HG02588 (cell line): ENCODE measurements around the gene PAFAH2.

ENCODE experiments used
- ATAC-seq: cut with Tn5 transposase; IDR thresholded peaks from one replicate; pipeline ENCODE4 v1.9.1; 2021; ENCODE audit warnings: mild to moderate bottlenecking, moderate library complexity; ENCODE audit not compliant: unreplicated experiment

Gene PAFAH2

GRCh38 chr1:26015358-26015757 lies 17.5 kb upstream of the PAFAH2 start:
- ATAC-seq, result no peak

- ATAC-seq, result no peak
Measured at GRCh38 chr1:26014179-26014578, 16.3 kb upstream of the PAFAH2 start.

GRCh38 chr1:26012864-26013263 lies 15.0 kb upstream of the PAFAH2 start:
- no peak for ATAC-seq

GRCh38 chr1:26010825-26011224 lies 13.0 kb upstream of the PAFAH2 start:
- ATAC-seq, result no peak

- ATAC-seq, result no peak
Measured at GRCh38 chr1:26009796-26010447, 12.1 kb upstream of the PAFAH2 start.

DNA sequence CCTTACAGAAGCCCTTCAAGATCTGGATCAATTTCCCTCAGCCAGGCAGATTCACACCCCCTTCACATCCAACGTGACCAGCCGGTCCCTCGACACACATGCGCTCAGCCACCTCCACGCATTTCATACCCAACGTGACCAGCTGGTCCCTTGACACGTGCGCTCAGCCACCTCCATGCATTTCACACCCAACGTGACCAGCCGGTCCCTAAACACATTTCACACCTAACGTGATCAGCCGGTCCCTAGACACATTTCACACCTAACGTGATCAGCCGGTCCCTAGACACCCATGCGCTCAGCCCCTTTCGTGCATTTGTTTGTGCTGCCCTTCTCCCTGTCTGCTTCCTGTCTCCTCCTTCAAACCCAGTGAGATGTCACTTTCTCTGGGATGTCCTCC lies 8.8 kb upstream of the PAFAH2 start:
- no peak for ATAC-seq

GRCh38 chr1:26005434-26006105 lies 7.7 kb upstream of the PAFAH2 start:
- ATAC-seq, result no peak

DNA sequence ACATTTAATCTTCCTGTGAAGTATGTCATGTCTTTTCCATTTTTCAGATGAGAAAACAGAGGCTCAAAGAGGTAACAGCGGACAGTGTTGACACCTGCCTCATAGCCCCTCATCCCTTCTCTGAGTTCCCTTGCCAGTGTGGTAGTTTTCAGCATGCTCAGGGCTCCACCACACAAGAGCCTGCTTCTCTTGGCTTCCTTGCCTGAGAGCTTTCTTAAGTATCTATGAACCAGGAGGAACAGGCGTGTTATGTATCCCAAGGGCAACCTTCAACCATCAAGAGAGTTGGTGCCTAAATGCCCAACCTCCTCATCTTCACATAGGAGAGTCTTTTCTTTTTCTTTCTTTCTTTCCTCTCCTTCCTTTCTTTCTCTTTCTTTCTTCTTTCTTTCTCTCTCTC lies 5.9 kb upstream of the PAFAH2 start:
- no peak for ATAC-seq

DNA sequence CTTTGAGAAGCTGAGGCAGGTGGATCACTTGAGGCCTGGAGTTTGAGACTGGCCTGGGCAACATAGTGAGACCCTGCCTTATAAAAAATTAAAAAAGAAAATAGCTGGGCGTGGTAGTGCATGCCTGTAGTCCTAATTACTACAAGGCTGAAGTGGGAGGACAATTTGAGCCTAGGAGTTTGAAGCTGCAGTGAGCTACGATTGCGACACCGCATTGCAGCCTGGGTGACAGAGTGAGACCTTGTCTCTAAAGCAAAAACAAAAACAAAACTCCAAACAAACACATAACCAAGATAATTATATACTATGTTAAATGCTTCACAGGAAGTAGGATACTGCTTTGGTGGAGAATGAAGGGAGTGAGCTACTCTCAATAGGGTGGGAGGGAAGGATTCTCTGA lies 5.4 kb upstream of the PAFAH2 start:
- ATAC-seq, result no peak

GRCh38 chr1:25999041-25999800 lies 1.4 kb upstream of the PAFAH2 start:
- no peak for ATAC-seq

DNA sequence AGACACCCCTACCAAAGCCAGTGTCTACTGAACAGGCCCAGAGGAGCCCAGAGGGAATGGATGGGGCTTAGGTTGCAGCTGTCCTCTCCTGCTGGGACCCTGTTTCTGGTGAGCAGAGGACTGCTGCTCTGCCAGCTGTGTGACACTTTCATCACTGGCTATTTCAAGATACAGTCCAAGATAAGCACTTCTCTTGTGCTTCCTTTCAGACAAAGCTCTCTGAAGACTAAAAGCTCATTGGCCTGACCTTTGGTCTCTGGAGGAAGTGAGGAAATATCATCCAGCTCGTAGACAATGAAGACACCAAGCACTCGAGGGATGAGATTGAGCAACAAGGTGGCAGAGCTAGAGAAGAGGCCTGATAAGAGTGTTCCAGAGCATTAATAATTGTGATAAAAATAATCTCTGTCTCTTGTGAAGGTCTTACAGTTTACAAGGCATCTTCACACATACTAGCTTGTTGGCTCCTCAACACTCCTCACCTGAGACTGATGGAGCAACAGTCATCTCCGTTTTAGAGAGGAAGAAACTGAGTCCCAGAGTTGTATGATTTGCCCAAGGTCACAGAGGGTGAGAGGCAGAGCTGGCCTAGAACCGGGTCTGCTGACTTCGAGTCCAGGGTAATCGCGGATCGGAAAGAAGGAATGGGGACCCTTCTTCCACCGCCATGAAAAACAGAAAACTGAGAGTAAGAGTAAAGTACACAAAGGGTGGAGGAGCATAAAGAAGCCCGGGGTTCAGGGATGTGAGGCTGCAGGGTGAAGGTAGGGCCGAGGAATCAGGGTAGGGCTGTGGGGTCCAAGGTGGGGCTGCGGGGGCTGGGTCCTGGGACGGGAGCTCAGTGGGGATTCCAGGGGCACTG lies 666 bp downstream of the PAFAH2 start:
- ATAC-seq, result no peak

- no peak for ATAC-seq
Measured at GRCh38 chr1:25994402-25995150, 3.3 kb downstream of the PAFAH2 start.

DNA sequence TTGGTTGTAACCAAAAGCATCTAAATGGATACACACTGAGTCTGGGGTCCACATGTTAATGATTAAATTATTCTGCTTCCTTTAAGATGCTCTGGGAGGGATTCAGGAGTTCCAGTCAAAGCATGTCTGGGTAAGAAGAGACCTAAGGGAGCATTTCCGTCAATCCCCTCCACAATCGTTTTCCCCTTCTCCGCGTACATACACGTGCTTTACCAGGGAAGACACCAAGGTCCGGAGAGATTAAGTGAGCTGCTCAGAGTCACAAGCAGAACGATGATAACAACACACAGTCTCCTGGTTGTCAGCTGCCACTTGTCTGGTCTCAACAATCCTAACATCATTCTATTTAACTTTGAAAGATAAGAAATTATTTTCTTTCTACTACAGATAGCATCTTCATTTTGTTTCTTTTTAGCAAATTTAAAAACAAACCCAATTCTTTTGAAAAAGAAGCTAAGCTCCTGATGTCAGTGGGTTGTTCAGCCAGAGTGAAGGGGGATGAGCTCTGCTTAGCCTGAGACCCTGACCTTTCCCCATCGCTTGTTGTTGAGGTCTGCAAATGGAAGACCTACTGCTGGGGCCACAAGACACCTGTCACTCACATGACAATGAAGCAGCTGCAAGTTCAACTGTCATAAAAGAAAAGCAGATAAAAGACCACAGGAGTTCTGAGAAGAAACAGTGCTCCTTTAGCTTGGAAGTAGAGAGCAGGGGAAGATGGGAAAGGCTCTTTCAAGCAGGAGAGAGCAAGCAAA lies 4.5 kb downstream of the PAFAH2 start:
- no peak for ATAC-seq

GRCh38 chr1:25992689-25993171 lies 5.1 kb downstream of the PAFAH2 start:
- no peak for ATAC-seq

DNA sequence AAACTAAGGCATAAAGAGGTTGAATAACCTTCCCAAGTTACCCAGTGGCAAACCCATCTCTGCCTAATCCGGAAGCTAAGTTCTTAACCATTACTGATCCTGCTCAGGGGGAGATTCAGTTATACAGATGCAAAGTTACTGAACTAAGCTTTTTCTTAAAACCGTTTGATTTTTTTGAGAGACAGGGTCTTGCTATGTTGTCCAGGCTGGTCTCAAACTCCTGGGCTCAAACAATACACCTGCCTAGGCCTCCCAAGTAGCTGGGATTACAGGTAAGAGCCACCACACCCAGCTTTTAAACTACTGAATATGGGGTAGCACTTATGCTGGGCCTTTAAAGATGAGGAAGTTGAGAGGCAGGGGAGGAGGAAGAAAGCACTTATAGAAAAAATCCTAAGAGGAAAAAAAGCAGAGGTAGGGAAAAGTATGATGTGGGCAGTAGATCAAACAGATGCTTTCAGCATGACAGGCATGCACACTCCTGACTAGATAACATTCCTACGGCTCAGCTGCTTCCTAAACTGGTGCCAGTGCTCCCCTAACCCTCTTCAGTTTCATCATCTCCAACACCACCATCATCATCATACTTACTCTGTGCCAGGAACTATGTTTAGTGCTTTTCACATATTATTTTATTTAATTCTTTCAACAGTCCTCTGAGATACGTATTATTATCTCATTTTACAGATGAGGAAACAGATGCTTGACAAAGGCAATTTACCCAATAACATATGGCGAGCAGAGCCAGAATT lies 5.8 kb downstream of the PAFAH2 start:
- no peak for ATAC-seq

GRCh38 chr1:25990702-25991395 lies 7.0 kb downstream of the PAFAH2 start:
- no peak for ATAC-seq

DNA sequence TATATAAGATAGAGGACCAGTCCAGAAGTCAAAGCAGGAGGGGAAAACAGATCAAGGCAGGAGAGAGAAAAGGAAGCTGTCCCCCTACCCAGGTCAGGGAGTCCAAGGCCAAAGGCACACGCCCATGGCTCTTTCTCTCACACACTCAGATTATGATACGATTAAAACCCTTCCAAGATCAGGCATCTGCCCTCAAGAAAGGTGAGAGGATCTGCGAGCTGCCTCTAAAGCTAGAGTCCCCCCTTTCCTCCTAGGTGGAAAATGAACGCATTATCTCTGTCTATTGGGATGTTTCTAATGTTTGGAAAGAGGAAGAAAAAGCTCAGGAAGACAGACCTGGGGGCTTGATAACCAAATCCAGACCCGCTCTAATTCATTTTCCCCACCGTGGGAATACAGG lies 7.6 kb downstream of the PAFAH2 start:
- no peak for ATAC-seq
